Mucosa of rectum (tissue), 2 donors: ENCODE data around the gene NAV1.
"Not testable (repeated sequence)": the region's sequence is repeated elsewhere in the genome, so short reads cannot be mapped to it uniquely, and the experiment has no call there.

Experiments used
- H3K27ac ChIP-seq, 2 donors: one replicate each; pipeline ENCODE4 v1.7.0; 2013; ENCODE audit warnings: inconsistent platforms in 2 of 2, low read depth in 2 of 2, low read length in 2 of 2
- H3K27me3 ChIP-seq, 2 donors: one replicate each; pipeline ENCODE4 v1.7.0; 2013; ENCODE audit warnings: low read length in 2 of 2; ENCODE audit not compliant: control insufficient read depth in 2 of 2, insufficient read depth in 2 of 2
- H3K36me3 ChIP-seq, 2 donors: one replicate each; pipeline ENCODE4 v1.7.0; 2013; ENCODE audit warnings: low read length in 2 of 2; ENCODE audit not compliant: control insufficient read depth in 2 of 2, insufficient read depth in 2 of 2
- H3K4me1 ChIP-seq, 2 donors: one replicate each; pipeline ENCODE4 v1.7.0; 2013; ENCODE audit warnings: low read length in 2 of 2, mild to moderate bottlenecking in 1 of 2; ENCODE audit not compliant: control insufficient read depth in 2 of 2, insufficient read depth in 2 of 2
- H3K4me3 ChIP-seq, 2 donors: one replicate each; pipeline ENCODE4 v1.7.0; 2013; ENCODE audit warnings: low read length in 2 of 2
- H3K9ac ChIP-seq, 2 donors: one replicate each; pipeline ENCODE4 v1.7.0; 2013; ENCODE audit warnings: low read length in 2 of 2, low read depth in 1 of 2, mild to moderate bottlenecking in 1 of 2
- H3K9me3 ChIP-seq, 2 donors: one replicate each; pipeline ENCODE4 v1.7.0; 2013; ENCODE audit warnings: low read length in 2 of 2; ENCODE audit not compliant: control insufficient read depth in 2 of 2
- donor health status: healthy.
- donor health status: Normal muscosa, but diverticular disease.

The NAV1 gene

GRCh38 chr1:201573030-201573429 is 34.1 kb downstream of the NAV1 start:
- Histone ChIP-seq H3K4me3 (no peak overlapping the region), H3K27ac (no peak overlapping the region), H3K36me3 (no peaks in the 10 kb centered on the region), H3K9me3 (no peaks in the 10 kb centered on the region), H3K9ac (no peak overlapping the region), H3K27me3 (no peaks in the 10 kb centered on the region), H3K4me1 (no peaks in the 10 kb centered on the region)

GRCh38 chr1:201573923-201574322 is 35.0 kb downstream of the NAV1 start:
- Histone ChIP-seq H3K27me3 (no peaks in the 10 kb centered on the region), H3K4me1 (no peaks in the 10 kb centered on the region), H3K36me3 (no peaks in the 10 kb centered on the region), H3K27ac (no peak overlapping the region), H3K9ac (no peak overlapping the region), H3K9me3 (no peaks in the 10 kb centered on the region), H3K4me3 (no peak overlapping the region)

GRCh38 chr1:201575912-201576311 is 37.0 kb downstream of the NAV1 start:
- H3K4me1 ChIP-seq, result no peaks in the 10 kb centered on the region
- H3K27ac ChIP-seq, result no peak overlapping the region
- no peak overlapping the region for H3K4me3 ChIP-seq
- H3K9me3 ChIP-seq, result no peaks in the 10 kb centered on the region
- H3K36me3 ChIP-seq, result no peaks in the 10 kb centered on the region
- H3K9ac ChIP-seq, result no peak overlapping the region
- no peaks in the 10 kb centered on the region for H3K27me3 ChIP-seq

GRCh38 chr1:201576914-201577313 is 38.0 kb downstream of the NAV1 start:
- no peaks in the 10 kb centered on the region for H3K4me1 ChIP-seq
- no peaks in the 10 kb centered on the region for H3K9me3 ChIP-seq
- H3K4me3 ChIP-seq, result no peak overlapping the region
- H3K27ac ChIP-seq, result no peak overlapping the region
- no peak overlapping the region for H3K9ac ChIP-seq
- no peaks in the 10 kb centered on the region for H3K27me3 ChIP-seq
- no peaks in the 10 kb centered on the region for H3K36me3 ChIP-seq

GRCh38 chr1:201578008-201578888 is 39.3 kb downstream of the NAV1 start:
- peaks cover 0 to 5% of the 10 kb centered on the region in 2 donors for H3K4me1 ChIP-seq
- no peaks in the 10 kb centered on the region for H3K9me3 ChIP-seq
- no peak overlapping the region for H3K9ac ChIP-seq
- H3K27ac ChIP-seq, result no peak overlapping the region
- H3K27me3 ChIP-seq, result no peaks in the 10 kb centered on the region
- H3K36me3 ChIP-seq, result no peaks in the 10 kb centered on the region
- H3K4me3 ChIP-seq, result no peak overlapping the region

- not testable (repeated sequence) for H3K27ac ChIP-seq, H3K9ac ChIP-seq, H3K4me1 ChIP-seq, H3K4me3 ChIP-seq, H3K36me3 ChIP-seq, H3K27me3 ChIP-seq, H3K9me3 ChIP-seq
Measured at GRCh38 chr1:201581371-201581770, 42.4 kb downstream of the NAV1 start.

- no peaks in the 10 kb centered on the region for H3K27me3 ChIP-seq
- no peak overlapping the region for H3K9ac ChIP-seq
- H3K27ac ChIP-seq, result peak overlapping the region in 1 of 2 donors; percentile 19
- H3K36me3 ChIP-seq, result no peaks in the 10 kb centered on the region
- H3K9me3 ChIP-seq, result no peaks in the 10 kb centered on the region
- peaks cover 5% of the 10 kb centered on the region in 2 donors for H3K4me1 ChIP-seq
- no peak overlapping the region for H3K4me3 ChIP-seq
Measured at GRCh38 chr1:201582705-201583442, 43.9 kb downstream of the NAV1 start.

- Histone ChIP-seq H3K9ac (no peak overlapping the region), H3K27ac (peak overlapping the region in 1 of 2 donors; percentile 64), H3K4me1 (peaks cover 5% of the 10 kb centered on the region in 2 donors), H3K9me3 (no peaks in the 10 kb centered on the region), H3K27me3 (no peaks in the 10 kb centered on the region), H3K4me3 (no peak overlapping the region), H3K36me3 (no peaks in the 10 kb centered on the region)
Measured at GRCh38 chr1:201583663-201584062, 44.7 kb downstream of the NAV1 start.

GRCh38 chr1:201584471-201585092 is 45.7 kb downstream of the NAV1 start:
- peaks cover 5% of the 10 kb centered on the region in 2 donors for H3K4me1 ChIP-seq
- H3K9me3 ChIP-seq, result no peaks in the 10 kb centered on the region
- no peaks in the 10 kb centered on the region for H3K36me3 ChIP-seq
- H3K27ac ChIP-seq, result peak overlapping the region; percentile 10 to 64
- H3K9ac ChIP-seq, result no peak overlapping the region
- H3K27me3 ChIP-seq, result no peaks in the 10 kb centered on the region
- no peak overlapping the region for H3K4me3 ChIP-seq

- H3K9me3 ChIP-seq, result no peaks in the 10 kb centered on the region
- H3K4me3 ChIP-seq, result no peak overlapping the region
- peaks cover 5% of the 10 kb centered on the region in 2 donors for H3K4me1 ChIP-seq
- H3K36me3 ChIP-seq, result no peaks in the 10 kb centered on the region
- no peaks in the 10 kb centered on the region for H3K27me3 ChIP-seq
- peak overlapping the region; percentile 10 to 64 for H3K27ac ChIP-seq
- no peak overlapping the region for H3K9ac ChIP-seq
Measured at GRCh38 chr1:201585093-201585483, 46.2 kb downstream of the NAV1 start.
